ENCODE data around the gene KCNIP1.

DNA sequence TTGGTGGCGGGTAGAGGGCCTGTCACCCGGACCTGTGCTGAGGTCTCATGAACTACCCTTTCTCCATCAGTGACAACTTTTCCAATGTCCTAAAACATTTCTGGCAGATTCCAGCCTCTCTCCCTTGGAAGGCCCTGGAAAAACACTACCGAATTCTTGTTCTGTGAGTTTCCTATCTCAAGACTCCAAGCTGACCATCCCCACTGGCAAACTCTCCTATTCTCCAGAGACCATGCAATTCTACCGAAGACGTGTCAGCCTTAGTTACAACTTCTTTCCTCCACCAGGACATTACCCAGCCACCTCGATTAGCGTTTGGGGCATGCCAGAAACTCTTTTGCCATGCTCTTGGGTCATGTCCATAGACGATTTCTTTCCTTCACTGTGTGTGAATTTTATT, 252.9 kb downstream of the KCNIP1 start:
- TF ChIP-seq, protein P1, sequence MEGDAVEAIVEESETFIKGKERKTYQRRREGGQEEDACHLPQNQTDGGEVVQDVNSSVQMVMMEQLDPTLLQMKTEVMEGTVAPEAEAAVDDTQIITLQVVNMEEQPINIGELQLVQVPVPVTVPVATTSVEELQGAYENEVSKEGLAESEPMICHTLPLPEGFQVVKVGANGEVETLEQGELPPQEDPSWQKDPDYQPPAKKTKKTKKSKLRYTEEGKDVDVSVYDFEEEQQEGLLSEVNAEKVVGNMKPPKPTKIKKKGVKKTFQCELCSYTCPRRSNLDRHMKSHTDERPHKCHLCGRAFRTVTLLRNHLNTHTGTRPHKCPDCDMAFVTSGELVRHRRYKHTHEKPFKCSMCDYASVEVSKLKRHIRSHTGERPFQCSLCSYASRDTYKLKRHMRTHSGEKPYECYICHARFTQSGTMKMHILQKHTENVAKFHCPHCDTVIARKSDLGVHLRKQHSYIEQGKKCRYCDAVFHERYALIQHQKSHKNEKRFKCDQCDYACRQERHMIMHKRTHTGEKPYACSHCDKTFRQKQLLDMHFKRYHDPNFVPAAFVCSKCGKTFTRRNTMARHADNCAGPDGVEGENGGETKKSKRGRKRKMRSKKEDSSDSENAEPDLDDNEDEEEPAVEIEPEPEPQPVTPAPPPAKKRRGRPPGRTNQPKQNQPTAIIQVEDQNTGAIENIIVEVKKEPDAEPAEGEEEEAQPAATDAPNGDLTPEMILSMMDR (IDR thresholded peaks at IDR 0.05 in 2 of 3, conservative IDR thresholded peaks at IDR 0.05 in 1 of 3; ENCODE audit: control insufficient read depth in 2 of 3, extremely low read depth in 1 of 3, insufficient read depth in 1 of 3, low read depth in 3 of 3, low read length in 3 of 3): no peak
- TF ChIP-seq SUZ12 (IDR thresholded peaks at IDR 0.05; ENCODE audit: unreplicated experiment) (no peak), EGR1 (IDR thresholded peaks at IDR 0.05; ENCODE audit: borderline replicate concordance in 1 of 2, low read depth in 2 of 2, low read length in 2 of 2) (no peak)

Data from GM12878 (cell line).